AG08396 (cell line): ENCODE results near the gene CMBL.
"Not testable (repeated sequence)": the region's sequence is repeated elsewhere in the genome, so short reads cannot be mapped to it uniquely, and the experiment has no call there.

Experiments used
- DNase-seq: peaks from one replicate; pipeline ENCODE4 v3.0.0; 2012; ENCODE audit warnings: low spot score, mixed read lengths

Gene CMBL

DNA sequence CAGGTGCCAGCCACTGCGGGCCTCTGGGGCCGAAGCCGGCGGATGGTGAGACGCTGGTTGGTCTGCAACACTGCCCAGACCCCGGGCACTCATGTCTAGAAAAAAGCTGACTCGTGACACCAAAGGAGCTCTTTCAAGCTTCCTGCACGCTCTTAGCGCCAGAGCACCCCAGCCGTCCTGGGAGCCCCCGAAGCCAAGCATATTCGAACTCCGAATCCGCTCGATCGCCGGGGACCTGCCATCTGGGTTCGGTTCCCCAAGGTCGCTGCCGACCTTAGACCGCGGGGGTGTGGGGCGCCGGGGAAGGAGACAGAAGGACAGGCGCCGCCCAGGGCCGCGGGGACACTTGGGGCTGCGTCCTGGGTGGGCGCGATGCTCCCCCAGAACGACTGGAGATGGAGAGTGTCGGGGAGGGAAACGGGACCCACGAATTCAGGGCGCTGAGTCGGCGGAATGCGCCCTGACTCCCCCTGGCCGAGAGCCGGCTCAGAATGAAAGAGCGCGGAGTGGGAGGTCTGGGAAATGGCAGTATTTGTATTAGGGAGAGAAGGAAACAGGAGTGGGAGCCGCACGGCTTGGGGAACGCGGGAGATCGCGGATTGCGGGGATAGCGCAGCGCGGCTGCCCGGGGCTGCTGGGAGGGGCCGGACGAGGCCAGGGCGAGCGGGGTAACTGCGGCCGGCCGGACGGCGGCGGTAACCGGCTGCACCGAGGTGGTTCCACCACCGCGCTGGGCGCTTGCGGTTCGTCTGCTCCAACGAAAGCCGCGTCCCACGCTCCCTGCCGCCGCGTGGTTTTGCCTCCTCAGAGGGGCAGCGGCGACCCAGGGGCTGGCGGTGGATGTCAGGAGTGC is 25.7 kb upstream of the CMBL start:
- peak; percentile 73 for DNase-seq

- DNase-seq: no peak
Observed at GRCh38 chr5:10332301-10332700, 24.6 kb upstream of the CMBL start.

- DNase-seq: no peak
Observed at GRCh38 chr5:10331341-10331796, 23.7 kb upstream of the CMBL start.

GRCh38 chr5:10330511-10331230 is 23.0 kb upstream of the CMBL start:
- no peak for DNase-seq

- peak; percentile 59 for DNase-seq
Observed at GRCh38 chr5:10329820-10330481, 22.2 kb upstream of the CMBL start.

DNA sequence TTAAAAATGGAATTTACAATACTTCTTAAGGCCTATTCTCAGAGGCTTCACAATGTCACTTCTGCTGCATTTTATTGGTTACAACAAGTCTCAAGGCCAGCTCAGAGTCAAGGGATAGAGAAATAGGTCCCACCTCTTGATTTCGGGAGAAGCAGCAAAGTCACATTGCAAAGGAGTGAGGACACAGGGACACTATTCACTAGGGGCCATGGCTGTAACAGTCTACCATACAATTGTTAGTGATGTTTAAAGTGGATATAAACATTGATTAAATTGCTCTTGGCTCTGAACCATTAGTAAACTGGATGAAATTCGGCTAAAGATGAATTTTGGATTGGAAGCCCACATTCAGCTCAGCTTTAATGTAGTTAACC is 21.7 kb upstream of the CMBL start:
- no peak for DNase-seq

GRCh38 chr5:10328323-10328722 is 20.6 kb upstream of the CMBL start:
- no peak for DNase-seq

DNA sequence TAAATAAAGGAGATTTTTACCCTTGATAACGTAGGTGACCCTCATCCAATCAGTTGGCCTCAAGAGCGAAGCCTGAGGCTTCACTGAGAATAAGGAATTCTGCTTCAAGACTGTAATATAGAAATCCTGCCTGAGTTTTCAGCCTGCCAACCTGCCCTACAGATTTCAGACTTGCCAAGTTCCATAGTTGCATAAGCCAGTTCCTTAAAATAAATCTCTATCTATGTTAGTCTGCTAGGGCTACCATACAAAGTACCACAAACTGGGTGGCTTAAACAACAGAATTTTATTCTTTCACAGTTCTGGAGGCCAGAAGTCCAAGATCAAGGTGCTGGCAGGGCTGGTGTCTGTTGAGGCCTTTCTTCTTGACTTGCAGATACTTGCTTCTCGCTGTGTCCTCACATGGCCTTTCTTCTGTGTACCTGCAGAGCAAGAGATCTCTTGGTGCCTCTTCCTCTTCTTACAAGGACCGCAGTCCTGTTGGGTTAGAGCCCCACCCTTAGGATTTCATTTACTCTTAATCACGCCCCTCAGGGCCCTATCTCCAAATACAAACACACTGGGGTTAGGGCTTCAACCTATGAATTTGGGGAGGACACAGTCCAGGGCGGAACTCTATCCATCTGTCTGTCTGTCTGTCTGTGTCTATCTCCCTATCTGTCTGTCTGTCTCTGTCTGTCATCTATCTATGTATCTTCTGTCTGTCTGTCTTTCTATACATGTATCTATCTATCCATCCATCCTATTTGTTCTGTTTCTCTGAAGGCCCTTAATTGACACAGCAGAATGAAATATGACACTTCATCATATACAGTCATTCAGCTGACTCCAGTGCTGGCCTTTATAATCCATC is 17.0 kb upstream of the CMBL start:
- no peak for DNase-seq

DNA sequence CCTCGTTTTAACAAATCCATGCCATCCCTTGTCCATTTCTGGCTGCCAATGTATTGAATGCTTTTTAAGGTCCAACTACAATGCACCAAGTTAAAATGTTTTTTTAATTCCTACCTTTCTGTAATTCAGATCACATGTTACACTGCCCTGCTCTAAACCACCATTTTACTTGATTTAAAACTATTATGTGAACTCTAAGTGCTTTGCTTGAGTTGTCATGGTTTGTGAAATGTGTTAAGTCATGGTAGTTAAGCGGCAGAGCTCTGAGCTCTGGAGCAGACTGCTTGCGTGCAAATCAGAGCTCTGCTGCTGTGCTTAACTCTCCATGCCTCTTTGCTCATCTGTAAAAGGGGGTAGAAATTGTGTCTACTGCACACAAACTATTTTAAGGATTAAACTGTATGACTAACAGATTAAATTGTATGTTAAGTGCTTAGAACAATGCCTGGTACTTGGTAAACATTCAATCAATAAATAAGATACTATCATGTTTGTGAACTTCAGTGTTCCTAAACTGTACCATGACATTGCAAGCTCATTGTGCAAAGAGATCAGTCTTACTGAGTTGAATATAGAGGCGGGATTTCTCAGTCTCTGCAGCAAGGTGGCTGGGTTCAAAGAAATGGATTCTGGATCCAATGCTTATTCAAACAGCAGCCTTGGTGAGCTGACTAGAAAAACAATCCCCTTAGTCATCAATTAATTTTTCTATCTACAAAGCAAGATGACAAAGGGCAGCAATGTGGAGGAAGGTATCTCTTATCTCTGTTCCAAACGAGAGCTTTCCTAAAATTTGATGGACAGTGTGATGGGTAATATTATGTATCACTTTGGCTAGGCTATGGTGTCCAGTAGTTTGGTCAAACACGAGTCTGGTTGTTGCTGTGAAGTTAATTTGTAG is 16.1 kb upstream of the CMBL start:
- no peak for DNase-seq

DNA sequence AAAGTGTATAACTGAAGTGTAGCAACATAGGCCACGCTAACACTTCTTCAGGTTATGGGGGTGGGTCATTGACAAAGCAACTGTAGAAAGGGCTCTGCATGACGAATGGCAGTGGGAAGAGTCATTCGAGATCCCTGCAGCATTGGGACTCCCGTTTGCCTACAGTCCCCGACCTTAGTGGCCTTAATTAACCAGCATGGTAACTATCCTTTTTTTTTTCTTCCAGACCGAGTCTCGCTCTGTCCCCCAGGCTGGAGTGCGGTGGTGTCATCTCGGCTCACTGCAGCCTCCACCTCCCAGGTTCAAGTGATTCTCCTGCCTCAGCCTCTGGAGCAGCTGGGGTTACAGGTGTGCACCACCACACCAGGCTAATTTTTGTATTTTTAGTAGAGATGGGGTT is 14.2 kb upstream of the CMBL start:
- DNase-seq: no peak

- no peak for DNase-seq
Observed at GRCh38 chr5:10320793-10321192, 13.1 kb upstream of the CMBL start.

- DNase-seq: no peak
Observed at GRCh38 chr5:10319202-10319851, 11.6 kb upstream of the CMBL start.

GRCh38 chr5:10317825-10318682 is 10.4 kb upstream of the CMBL start:
- no peak for DNase-seq

GRCh38 chr5:10315824-10316509 is 8.3 kb upstream of the CMBL start:
- no peak for DNase-seq

DNA sequence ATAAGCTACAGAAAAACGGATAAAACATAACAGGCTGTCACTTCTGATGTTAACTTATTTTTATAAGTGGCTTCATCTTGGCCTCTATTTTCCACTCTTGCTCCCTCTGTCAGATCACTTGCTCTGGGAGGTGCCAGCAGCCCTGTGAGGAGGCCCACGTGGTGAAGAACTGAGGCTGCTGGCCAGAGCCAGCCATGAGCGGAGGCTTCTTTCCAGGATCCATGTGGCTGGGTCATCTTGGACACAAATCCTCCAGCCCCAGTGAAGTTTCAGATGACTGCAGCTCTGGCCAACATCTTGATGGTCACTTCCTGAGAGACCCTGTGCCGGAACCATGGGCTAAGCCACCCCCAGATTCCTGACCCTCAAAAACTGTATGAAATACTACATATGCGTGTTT is 7.5 kb upstream of the CMBL start:
- no peak for DNase-seq

GRCh38 chr5:10311595-10312425 is 4.1 kb upstream of the CMBL start:
- no peak for DNase-seq

DNA sequence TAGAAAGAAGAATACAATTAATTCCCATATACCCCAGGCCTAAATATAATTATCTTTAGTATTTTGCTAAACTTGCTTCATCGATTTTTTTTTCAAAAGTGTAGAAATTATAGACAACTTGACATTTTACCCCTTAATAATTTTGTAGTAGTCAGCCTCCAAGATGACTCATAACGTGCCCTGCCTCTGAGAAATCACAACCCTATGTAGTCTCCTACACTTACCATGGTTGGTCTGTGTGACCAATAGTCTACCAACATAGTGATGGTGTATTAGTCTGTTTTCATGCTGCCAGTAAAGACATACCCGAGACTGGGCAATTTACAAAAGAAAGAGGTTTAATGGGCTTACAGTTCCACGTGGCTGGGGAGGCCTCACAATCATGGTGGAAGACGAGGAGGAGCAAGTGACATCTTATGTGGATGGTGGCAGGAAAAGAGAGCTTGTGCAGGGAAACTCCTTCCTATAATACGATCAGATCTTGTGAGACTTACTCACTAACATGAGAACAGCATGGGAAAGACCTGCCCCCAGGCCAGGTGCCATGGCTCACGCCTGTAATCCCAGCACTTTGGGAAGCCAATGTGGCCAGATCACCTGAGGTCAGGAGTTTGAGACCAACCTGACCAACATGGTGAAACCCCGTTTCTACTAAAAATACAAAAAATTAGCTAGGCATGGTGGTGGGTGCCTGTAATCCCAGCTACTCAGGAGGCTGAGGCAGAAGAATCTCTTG is 3.3 kb upstream of the CMBL start:
- not testable (repeated sequence) for DNase-seq
